C4-2B (cell line): Measurements from ENCODE around the gene SEMA5A.

Experiments
- H3K27ac ChIP-seq: fragments of 450-650 bp; 2 replicates; pipeline ENCODE4 v1.5.1; 2017
- CTCF ChIP-seq: fragments of 450-650 bp; conservative IDR thresholded peaks from 2 replicates; pipeline ENCODE4 v1.5.1; 2017; ENCODE audit warnings: mild to moderate bottlenecking
- ZFX ChIP-seq: fragments of 450-650 bp; IDR thresholded peaks from 2 replicates; pipeline ENCODE4 v1.6.1; 2017

Gene SEMA5A

GRCh38 chr5:9538504-9538903, 7.4 kb downstream of the SEMA5A start:
- no peak for TF ChIP-seq ZFX
- TF ChIP-seq CTCF = no peak
- peak overlapping the region; percentile 18; the same call in 1 of the 2 replicates for H3K27ac ChIP-seq

- H3K27ac ChIP-seq = no peak overlapping the region
- no peak for TF ChIP-seq ZFX
- TF ChIP-seq CTCF = no peak
Observed at GRCh38 chr5:9537223-9538141, 8.4 kb downstream of the SEMA5A start.

- no peak overlapping the region for H3K27ac ChIP-seq
- TF ChIP-seq ZFX = no peak
- TF ChIP-seq CTCF = no peak
Observed at GRCh38 chr5:9536717-9537116, 9.2 kb downstream of the SEMA5A start.

- H3K27ac ChIP-seq = no peak overlapping the region
- TF ChIP-seq ZFX (no peak), CTCF (no peak)
Observed at GRCh38 chr5:9534881-9535517, 10.9 kb downstream of the SEMA5A start.

- TF ChIP-seq CTCF = no peak
- no peak for TF ChIP-seq ZFX
- H3K27ac ChIP-seq = no peak overlapping the region
Observed at GRCh38 chr5:9533562-9534364, 12.1 kb downstream of the SEMA5A start.

- no peak overlapping the region for H3K27ac ChIP-seq
- TF ChIP-seq CTCF = no peak
- TF ChIP-seq ZFX = no peak
Observed at GRCh38 chr5:9533096-9533495, 12.8 kb downstream of the SEMA5A start.

- H3K27ac ChIP-seq = no peak overlapping the region
- TF ChIP-seq CTCF (no peak), ZFX (no peak)
Observed at GRCh38 chr5:9529513-9529912, 16.4 kb downstream of the SEMA5A start.
